ENCODE data around the gene C12orf56. TPM values are rescaled to one million over a fixed set of nuclear protein-coding genes. Genes with fewer than 3 reads are reported as not detected.

C12orf56 gene
- total RNA-seq, 1 experiment from 2014 or later, result not detected

GRCh38 chr12:64261813-64262212 is 128.7 kb downstream of the C12orf56 start:
- Histone ChIP-seq H3K4me2 (ENCODE audit: low read depth, low read length, poor library complexity, severe bottlenecking) (no peak overlapping the region), H4K20me1 (ENCODE audit: insufficient read depth, low read depth, low read length) (no peaks in the 10 kb centered on the region), H3K4me3 (ENCODE audit: low read length) (no peak overlapping the region), H3K9me2 (replicated peaks; ENCODE audit: insufficient read depth, low read length) (no peaks in the 10 kb centered on the region), H3K9me3 (ENCODE audit: low read length) (no peaks in the 10 kb centered on the region), H3K27me3 (ENCODE audit: low read length) (no peaks in the 10 kb centered on the region), H2AFZ (ENCODE audit: low read length) (no peak overlapping the region), H3K9ac (ENCODE audit: low read length) (no peak overlapping the region), H3K4me1 (ENCODE audit: low read length) (peaks cover 4% of the 10 kb centered on the region), H3K27ac (ENCODE audit: low read length) (no peak overlapping the region), H3K79me2 (ENCODE audit: low read length) (no peaks in the 10 kb centered on the region), H3K36me3 (ENCODE audit: insufficient read depth, low read length) (no peaks in the 10 kb centered on the region)
- DNase-seq, result no peak

- no peaks in the 10 kb centered on the region for H3K79me2 ChIP-seq (ENCODE audit: low read length)
- no peak overlapping the region for H3K9ac ChIP-seq (ENCODE audit: low read length)
- no peak overlapping the region for H3K4me3 ChIP-seq (ENCODE audit: low read length)
- no peaks in the 10 kb centered on the region for H3K36me3 ChIP-seq (ENCODE audit: insufficient read depth, low read length)
- H3K4me1 ChIP-seq (ENCODE audit: low read length), result no peaks in the 10 kb centered on the region
- no peak for DNase-seq
- no peaks in the 10 kb centered on the region for H4K20me1 ChIP-seq (ENCODE audit: insufficient read depth, low read depth, low read length)
- H2AFZ ChIP-seq (ENCODE audit: low read length), result no peak overlapping the region
- no peak overlapping the region for H3K27ac ChIP-seq (ENCODE audit: low read length)
- no peak overlapping the region for H3K4me2 ChIP-seq (ENCODE audit: low read depth, low read length, poor library complexity, severe bottlenecking)
- H3K9me3 ChIP-seq (ENCODE audit: low read length), result no peaks in the 10 kb centered on the region
- H3K27me3 ChIP-seq (ENCODE audit: low read length), result no peaks in the 10 kb centered on the region
- H3K9me2 ChIP-seq (replicated peaks; ENCODE audit: insufficient read depth, low read length), result no peaks in the 10 kb centered on the region
Measured at GRCh38 chr12:64258576-64258975, 132.0 kb downstream of the C12orf56 start.

GRCh38 chr12:64256166-64256800 is 134.3 kb downstream of the C12orf56 start:
- H3K9me2 ChIP-seq (replicated peaks; ENCODE audit: insufficient read depth, low read length), result no peaks in the 10 kb centered on the region
- H3K4me3 ChIP-seq (ENCODE audit: low read length), result no peak overlapping the region
- H3K4me1 ChIP-seq (ENCODE audit: low read length), result no peaks in the 10 kb centered on the region
- H3K27ac ChIP-seq (ENCODE audit: low read length), result no peak overlapping the region
- DNase-seq, result peak; percentile 86
- H3K9ac ChIP-seq (ENCODE audit: low read length), result no peak overlapping the region
- H3K4me2 ChIP-seq (ENCODE audit: low read depth, low read length, poor library complexity, severe bottlenecking), result no peak overlapping the region
- H4K20me1 ChIP-seq (ENCODE audit: insufficient read depth, low read depth, low read length), result no peaks in the 10 kb centered on the region
- H3K79me2 ChIP-seq (ENCODE audit: low read length), result no peaks in the 10 kb centered on the region
- no peaks in the 10 kb centered on the region for H3K9me3 ChIP-seq (ENCODE audit: low read length)
- H3K36me3 ChIP-seq (ENCODE audit: insufficient read depth, low read length), result no peaks in the 10 kb centered on the region
- H2AFZ ChIP-seq (ENCODE audit: low read length), result no peak overlapping the region
- H3K27me3 ChIP-seq (ENCODE audit: low read length), result no peaks in the 10 kb centered on the region

- no peak overlapping the region for H3K9ac ChIP-seq (ENCODE audit: low read length)
- no peaks in the 10 kb centered on the region for H3K4me1 ChIP-seq (ENCODE audit: low read length)
- H3K9me2 ChIP-seq (replicated peaks; ENCODE audit: insufficient read depth, low read length), result no peaks in the 10 kb centered on the region
- H3K4me3 ChIP-seq (ENCODE audit: low read length), result no peak overlapping the region
- H3K36me3 ChIP-seq (ENCODE audit: insufficient read depth, low read length), result no peaks in the 10 kb centered on the region
- H4K20me1 ChIP-seq (ENCODE audit: insufficient read depth, low read depth, low read length), result no peaks in the 10 kb centered on the region
- H3K9me3 ChIP-seq (ENCODE audit: low read length), result no peaks in the 10 kb centered on the region
- no peak overlapping the region for H3K4me2 ChIP-seq (ENCODE audit: low read depth, low read length, poor library complexity, severe bottlenecking)
- no peak overlapping the region for H2AFZ ChIP-seq (ENCODE audit: low read length)
- no peaks in the 10 kb centered on the region for H3K27me3 ChIP-seq (ENCODE audit: low read length)
- no peak for DNase-seq
- H3K79me2 ChIP-seq (ENCODE audit: low read length), result no peaks in the 10 kb centered on the region
- no peak overlapping the region for H3K27ac ChIP-seq (ENCODE audit: low read length)
Measured at GRCh38 chr12:64255249-64255648, 135.3 kb downstream of the C12orf56 start.

GRCh38 chr12:64253356-64253755 is 137.2 kb downstream of the C12orf56 start:
- Histone ChIP-seq H3K27me3 (ENCODE audit: low read length) (no peaks in the 10 kb centered on the region), H3K9me2 (replicated peaks; ENCODE audit: insufficient read depth, low read length) (no peaks in the 10 kb centered on the region), H3K36me3 (ENCODE audit: insufficient read depth, low read length) (no peaks in the 10 kb centered on the region), H4K20me1 (ENCODE audit: insufficient read depth, low read depth, low read length) (no peaks in the 10 kb centered on the region), H3K27ac (ENCODE audit: low read length) (no peak overlapping the region), H3K4me3 (ENCODE audit: low read length) (no peak overlapping the region), H3K4me2 (ENCODE audit: low read depth, low read length, poor library complexity, severe bottlenecking) (no peak overlapping the region), H2AFZ (ENCODE audit: low read length) (no peak overlapping the region), H3K4me1 (ENCODE audit: low read length) (no peaks in the 10 kb centered on the region), H3K9me3 (ENCODE audit: low read length) (no peaks in the 10 kb centered on the region), H3K79me2 (ENCODE audit: low read length) (no peaks in the 10 kb centered on the region), H3K9ac (ENCODE audit: low read length) (no peak overlapping the region)
- DNase-seq, result no peak

- Histone ChIP-seq H3K4me2 (ENCODE audit: low read depth, low read length, poor library complexity, severe bottlenecking) (no peak overlapping the region), H3K36me3 (ENCODE audit: insufficient read depth, low read length) (no peaks in the 10 kb centered on the region), H4K20me1 (ENCODE audit: insufficient read depth, low read depth, low read length) (no peaks in the 10 kb centered on the region), H2AFZ (ENCODE audit: low read length) (no peak overlapping the region), H3K9me2 (replicated peaks; ENCODE audit: insufficient read depth, low read length) (no peaks in the 10 kb centered on the region), H3K4me3 (ENCODE audit: low read length) (no peak overlapping the region), H3K27ac (ENCODE audit: low read length) (no peak overlapping the region), H3K9ac (ENCODE audit: low read length) (no peak overlapping the region), H3K4me1 (ENCODE audit: low read length) (no peaks in the 10 kb centered on the region), H3K9me3 (ENCODE audit: low read length) (no peaks in the 10 kb centered on the region), H3K27me3 (ENCODE audit: low read length) (no peaks in the 10 kb centered on the region), H3K79me2 (ENCODE audit: low read length) (no peaks in the 10 kb centered on the region)
- DNase-seq, result no peak
Measured at GRCh38 chr12:64252681-64253080, 137.9 kb downstream of the C12orf56 start.

GRCh38 chr12:64243809-64244208 is 146.7 kb downstream of the C12orf56 start:
- Histone ChIP-seq H3K27me3 (ENCODE audit: low read length) (no peaks in the 10 kb centered on the region), H3K36me3 (ENCODE audit: insufficient read depth, low read length) (no peaks in the 10 kb centered on the region), H3K4me3 (ENCODE audit: low read length) (no peak overlapping the region), H2AFZ (ENCODE audit: low read length) (no peak overlapping the region), H3K4me2 (ENCODE audit: low read depth, low read length, poor library complexity, severe bottlenecking) (no peak overlapping the region), H3K27ac (ENCODE audit: low read length) (no peak overlapping the region), H3K9me3 (ENCODE audit: low read length) (no peaks in the 10 kb centered on the region), H3K9me2 (replicated peaks; ENCODE audit: insufficient read depth, low read length) (no peaks in the 10 kb centered on the region), H3K9ac (ENCODE audit: low read length) (no peak overlapping the region), H4K20me1 (ENCODE audit: insufficient read depth, low read depth, low read length) (no peaks in the 10 kb centered on the region), H3K79me2 (ENCODE audit: low read length) (no peaks in the 10 kb centered on the region), H3K4me1 (ENCODE audit: low read length) (no peaks in the 10 kb centered on the region)
- DNase-seq, result no peak

- Histone ChIP-seq H3K36me3 (ENCODE audit: insufficient read depth, low read length) (no peaks in the 10 kb centered on the region), H3K4me2 (ENCODE audit: low read depth, low read length, poor library complexity, severe bottlenecking) (no peak overlapping the region), H3K27me3 (ENCODE audit: low read length) (no peaks in the 10 kb centered on the region), H3K9me2 (replicated peaks; ENCODE audit: insufficient read depth, low read length) (no peaks in the 10 kb centered on the region), H3K4me3 (ENCODE audit: low read length) (no peak overlapping the region), H3K9me3 (ENCODE audit: low read length) (no peaks in the 10 kb centered on the region), H3K27ac (ENCODE audit: low read length) (no peak overlapping the region), H2AFZ (ENCODE audit: low read length) (no peak overlapping the region), H3K79me2 (ENCODE audit: low read length) (no peaks in the 10 kb centered on the region), H4K20me1 (ENCODE audit: insufficient read depth, low read depth, low read length) (no peaks in the 10 kb centered on the region), H3K4me1 (ENCODE audit: low read length) (peaks cover 23% of the 10 kb centered on the region), H3K9ac (ENCODE audit: low read length) (no peak overlapping the region)
- DNase-seq, result no peak
Measured at GRCh38 chr12:64240781-64241180, 149.8 kb downstream of the C12orf56 start.
